Jurkat, Clone E6-1 (cell line): Measurements from ENCODE around the gene GTF2A1.
A peak's percentile ranks its signal among the peaks of the same experiment; 100 is the strongest.

Experiments
- DNase-seq: peaks from one replicate; pipeline ENCODE4 v3.0.0-alpha.2; 2011; ENCODE audit warnings: low read depth, low spot score
- H3K4me3 ChIP-seq: 2 replicates; pipeline ENCODE4 v1.5.1; 2011; ENCODE audit warnings: mild to moderate bottlenecking, low read length, control low read depth, moderate library complexity

Gene GTF2A1

DNA sequence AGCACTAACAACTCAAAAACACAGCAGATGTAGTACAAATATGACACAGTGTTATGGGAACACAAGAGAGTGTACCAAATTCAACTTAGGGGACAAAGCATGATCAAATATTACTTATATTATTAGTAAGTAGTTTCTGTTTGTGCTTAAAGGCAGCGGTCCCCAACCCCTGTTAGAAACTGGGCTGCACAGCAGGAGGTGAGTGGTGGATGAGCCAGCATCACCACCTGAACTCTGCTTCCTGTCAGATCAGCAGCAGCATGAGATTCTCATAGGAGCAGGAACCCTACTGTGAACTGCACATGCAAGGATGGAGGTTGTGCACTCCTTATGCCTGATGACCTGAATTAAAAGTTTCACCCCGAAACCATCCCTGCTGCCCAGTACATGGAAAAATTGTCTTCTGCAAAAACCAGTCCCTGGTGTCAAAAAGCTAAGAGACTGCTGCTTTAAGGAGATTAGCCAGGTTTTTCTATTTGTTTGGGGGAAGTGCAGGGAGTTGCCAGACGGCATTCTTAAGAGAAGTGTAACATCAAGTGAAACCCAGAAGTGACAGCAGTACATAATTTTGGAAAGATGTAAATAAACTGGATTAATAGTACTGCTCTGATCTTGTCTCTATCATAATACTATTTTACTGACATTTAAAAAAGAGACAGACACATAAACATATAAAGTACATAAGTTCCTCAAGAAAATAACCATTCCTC lies 26.7 kb downstream of the GTF2A1 start:
- DNase-seq: peak; percentile 47
- no peak overlapping the region for H3K4me3 ChIP-seq

GRCh38 chr14:81192594-81192993 lies 28.2 kb downstream of the GTF2A1 start:
- DNase-seq: peak; percentile 77
- no peak overlapping the region for H3K4me3 ChIP-seq

- no peak for DNase-seq
- H3K4me3 ChIP-seq: no peak overlapping the region
Observed at GRCh38 chr14:81187832-81188522, 32.8 kb downstream of the GTF2A1 start.

- no peak for DNase-seq
- no peak overlapping the region for H3K4me3 ChIP-seq
Observed at GRCh38 chr14:81179631-81180030, 41.1 kb downstream of the GTF2A1 start.

DNA sequence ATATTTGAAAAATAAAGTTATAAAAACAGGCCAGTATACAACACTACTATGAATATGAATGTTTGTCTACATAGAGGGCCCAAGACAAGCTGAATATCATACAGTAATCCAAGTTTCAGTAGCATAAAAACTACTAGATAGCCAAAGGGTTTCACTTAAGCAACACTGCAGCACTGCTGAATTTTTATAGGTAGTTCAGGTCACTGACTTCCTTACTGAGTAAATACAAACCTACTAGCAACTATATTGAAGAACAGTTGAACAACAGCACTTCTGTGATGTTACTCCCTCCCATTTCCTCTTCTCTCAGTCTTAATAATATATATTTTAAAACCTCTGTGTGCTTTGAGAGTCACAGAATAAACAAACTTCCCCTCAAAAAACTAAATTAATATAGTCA lies 42.7 kb downstream of the GTF2A1 start:
- H3K4me3 ChIP-seq: no peak overlapping the region
- DNase-seq: no peak

- H3K4me3 ChIP-seq: no peak overlapping the region
- no peak for DNase-seq
Observed at GRCh38 chr14:81177225-81177624, 43.5 kb downstream of the GTF2A1 start.

DNA sequence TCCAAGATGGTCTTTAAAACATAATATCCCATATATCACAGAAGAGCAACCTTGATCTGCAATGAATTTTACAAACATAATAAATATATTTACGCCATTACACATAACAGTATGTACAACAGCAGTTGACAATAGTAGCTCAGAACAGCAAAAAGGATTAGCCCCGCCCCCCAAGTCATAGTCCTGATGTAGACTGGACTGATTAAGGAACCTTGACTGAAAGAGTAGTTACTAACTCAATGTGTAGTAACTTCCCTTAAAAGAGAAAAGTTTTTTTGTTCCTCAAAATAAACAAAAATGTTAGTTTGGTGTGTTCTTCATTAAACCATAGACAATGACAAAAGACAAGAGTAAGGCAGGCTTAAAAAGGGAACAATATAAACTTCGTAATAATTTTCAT lies 44.5 kb downstream of the GTF2A1 start:
- no peak for DNase-seq
- H3K4me3 ChIP-seq: no peak overlapping the region

GRCh38 chr14:81172881-81173280 lies 47.9 kb downstream of the GTF2A1 start:
- DNase-seq: no peak
- H3K4me3 ChIP-seq: no peak overlapping the region

DNA sequence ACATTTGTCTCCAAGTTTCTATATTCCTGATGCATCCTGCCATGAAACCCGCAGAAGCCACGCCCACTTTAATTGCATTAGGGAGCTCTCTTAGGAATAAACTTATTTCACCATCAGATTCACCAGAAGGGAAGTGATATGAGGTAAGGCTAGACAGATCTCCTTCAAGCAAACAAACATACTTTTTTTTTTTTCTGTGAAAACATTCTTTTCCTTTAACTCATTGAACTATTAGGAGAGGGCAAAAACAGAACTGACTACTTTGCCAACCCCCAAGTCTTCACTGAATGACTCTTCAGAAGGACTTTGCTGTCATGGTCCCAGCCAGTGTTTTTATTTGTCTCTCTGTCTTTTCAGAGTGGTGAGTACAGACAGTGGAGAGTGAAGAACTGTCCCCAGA lies 48.4 kb downstream of the GTF2A1 start:
- DNase-seq: no peak
- H3K4me3 ChIP-seq: no peak overlapping the region

DNA sequence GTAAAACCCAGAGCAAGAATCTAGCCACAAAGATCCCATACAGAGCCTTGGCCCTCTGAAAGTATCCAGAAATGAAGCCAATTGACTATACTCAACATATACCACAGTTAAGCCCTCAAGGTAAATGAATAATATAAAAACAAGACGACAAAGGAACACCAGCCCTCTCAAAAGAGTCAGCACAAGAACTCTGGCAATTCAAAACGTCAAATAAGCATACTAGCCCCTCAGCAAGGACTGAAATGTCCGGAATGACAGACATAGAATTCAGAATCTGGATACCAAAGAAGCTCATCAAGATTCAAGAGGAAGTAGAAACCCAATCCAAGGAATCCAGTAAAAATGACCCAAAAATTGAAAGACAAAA lies 49.9 kb downstream of the GTF2A1 start:
- DNase-seq: no peak
- H3K4me3 ChIP-seq: no peak overlapping the region

DNA sequence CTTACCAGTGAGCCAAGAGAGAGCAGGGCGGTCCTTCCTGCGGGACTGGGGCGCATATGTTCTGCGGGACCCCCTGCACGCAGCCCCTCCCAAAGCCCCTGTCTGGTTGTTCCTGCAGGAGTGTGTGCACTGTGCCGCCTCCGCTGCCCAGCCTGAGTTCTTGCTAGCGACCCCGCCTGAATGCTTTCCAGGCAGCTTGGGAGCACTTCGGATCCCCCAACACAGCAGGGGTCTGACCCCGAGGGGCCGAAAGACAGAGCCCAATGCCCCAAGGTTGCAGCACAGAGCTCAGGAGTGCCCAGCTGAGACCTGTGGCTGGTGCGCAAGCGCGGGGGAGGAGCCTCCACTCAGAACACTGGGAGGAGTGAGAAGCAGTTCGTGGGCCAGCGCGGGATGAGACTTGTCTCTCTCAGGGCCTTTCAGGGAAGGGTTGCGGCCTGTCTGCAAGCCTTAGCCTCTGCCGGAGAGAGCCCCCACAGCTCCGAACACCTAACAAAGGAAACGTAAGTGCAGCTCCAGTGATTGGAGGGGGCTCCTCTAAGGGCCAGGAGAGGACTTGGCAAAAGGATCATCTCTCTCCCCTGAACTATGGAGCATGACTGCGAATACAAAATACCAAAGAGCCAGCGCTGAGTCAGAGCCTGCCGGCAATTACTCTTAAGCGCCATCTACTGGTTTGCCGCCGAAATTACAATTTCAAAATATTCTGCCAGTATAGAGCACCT lies 50.5 kb downstream of the GTF2A1 start:
- no peak overlapping the region for H3K4me3 ChIP-seq
- peak; percentile 68 for DNase-seq

- H3K4me3 ChIP-seq: no peak overlapping the region
- no peak for DNase-seq
Observed at GRCh38 chr14:81169711-81170103, 51.1 kb downstream of the GTF2A1 start.

DNA sequence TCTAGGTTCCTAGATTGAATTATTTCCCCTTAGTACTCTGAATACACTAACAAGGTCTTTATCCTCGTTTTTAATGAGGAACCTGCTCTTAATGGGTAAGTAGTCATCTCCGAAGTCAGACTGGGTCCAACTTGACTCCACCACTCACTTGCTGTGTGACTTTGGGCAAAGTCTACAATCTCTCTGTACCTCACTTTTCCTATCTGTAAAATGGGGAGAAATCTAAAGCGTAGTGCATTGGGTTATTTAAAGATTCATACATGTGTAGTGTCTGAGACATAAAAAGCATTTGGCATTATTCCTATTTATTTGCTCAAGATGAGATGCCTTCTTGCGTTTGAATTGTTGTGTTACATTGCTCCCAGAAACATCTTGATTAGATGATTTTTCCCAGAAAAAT lies 51.5 kb downstream of the GTF2A1 start:
- H3K4me3 ChIP-seq: no peak overlapping the region
- DNase-seq: no peak

DNA sequence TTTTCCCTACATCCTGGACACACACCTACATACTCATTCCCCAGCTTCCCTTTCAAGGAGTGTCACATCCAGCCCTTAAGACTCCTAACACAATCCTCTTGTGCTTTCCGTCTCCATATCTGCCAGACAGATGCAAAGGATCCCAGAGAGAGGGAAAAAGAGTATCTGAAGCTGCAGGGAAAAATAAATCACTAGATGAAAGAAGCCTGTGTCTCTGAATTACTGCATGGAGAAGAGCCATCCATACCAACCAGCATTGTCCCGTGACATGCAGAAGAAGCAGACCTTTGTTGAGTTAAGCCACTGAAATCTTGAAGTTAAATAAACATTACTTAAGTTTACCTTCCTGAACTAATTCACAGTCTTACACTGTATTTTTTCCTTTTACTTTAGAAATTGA lies 54.6 kb downstream of the GTF2A1 start:
- no peak for DNase-seq

DNA sequence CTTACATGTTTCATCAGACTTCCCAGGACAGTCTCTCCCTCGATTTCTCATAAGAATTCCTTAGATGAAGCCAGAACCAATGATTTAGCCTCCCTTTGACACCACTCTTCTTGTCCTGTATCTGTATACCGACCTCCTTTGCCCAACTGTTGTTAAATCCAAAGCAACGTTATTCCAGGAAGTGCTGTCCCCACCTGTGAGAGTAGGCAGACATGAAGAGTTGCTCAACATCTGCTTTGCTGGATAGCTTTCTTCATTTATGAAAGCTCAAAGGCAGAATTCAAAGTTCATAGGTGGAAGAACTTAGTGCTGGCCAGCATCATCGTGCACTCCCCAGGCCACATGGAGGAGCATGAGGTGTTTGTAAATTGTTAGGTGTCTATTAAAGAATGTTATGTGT lies 55.6 kb downstream of the GTF2A1 start:
- DNase-seq: peak; percentile 58
- peak overlapping the region; percentile 42 for H3K4me3 ChIP-seq

More for the DNA sequence above, 54.6 kb downstream of the GTF2A1 start:
- H3K4me3 ChIP-seq: no peak overlapping the region

GRCh38 chr14:81164167-81164774 lies 56.5 kb downstream of the GTF2A1 start:
- H3K4me3 ChIP-seq: no peak overlapping the region
- DNase-seq: peak; percentile 88

DNA sequence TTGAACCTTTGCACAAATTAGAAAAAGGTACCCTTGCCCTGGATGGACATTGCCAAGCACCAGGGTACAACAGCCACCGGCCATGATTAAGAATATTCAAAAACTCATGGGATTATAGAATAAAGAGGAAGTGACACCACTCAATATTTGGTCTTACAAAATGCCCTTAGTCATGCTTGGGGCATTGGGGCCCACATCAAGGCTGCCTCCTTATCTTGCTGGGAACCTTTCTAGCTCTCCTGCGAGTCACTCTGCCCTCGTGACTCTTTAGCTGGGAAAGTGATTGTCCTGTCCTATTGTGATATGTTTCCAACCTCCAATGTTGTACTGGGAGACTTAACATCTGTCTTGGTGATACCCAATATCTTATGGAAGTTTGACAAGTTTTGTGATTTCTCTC lies 57.8 kb downstream of the GTF2A1 start:
- no peak for DNase-seq
- no peak overlapping the region for H3K4me3 ChIP-seq

GRCh38 chr14:81161749-81162148 lies 59.0 kb downstream of the GTF2A1 start:
- no peak overlapping the region for H3K4me3 ChIP-seq
- no peak for DNase-seq

GRCh38 chr14:81161088-81161487 lies 59.7 kb downstream of the GTF2A1 start:
- no peak for DNase-seq
- H3K4me3 ChIP-seq: no peak overlapping the region

- no peak overlapping the region for H3K4me3 ChIP-seq
- no peak for DNase-seq
Observed at GRCh38 chr14:81157431-81157830, 63.3 kb downstream of the GTF2A1 start.
